IMR-90 (cell line): ENCODE results near the gene RBM44.

Experiments
- BHLHE40 ChIP-seq: fragments of 150-350 bp; IDR thresholded peaks from 2 replicates; pipeline ENCODE4 v1.6.1; 2016; ENCODE audit warnings: mild to moderate bottlenecking, low read depth, low read length
- CEBPB ChIP-seq: IDR thresholded peaks from 2 replicates; pipeline ENCODE4 v1.6.1; 2012; ENCODE audit warnings: low read depth, low read length, improper control_type of control experiment
- CTCF ChIP-seq: conservative IDR thresholded peaks from 2 replicates; pipeline ENCODE4 v1.5.1; 2012; ENCODE audit warnings: mild to moderate bottlenecking, low read depth, low read length, improper control_type of control experiment
- ELK1 ChIP-seq: fragments of 150-350 bp; IDR thresholded peaks from 2 replicates; pipeline ENCODE4 v1.6.1; 2016; ENCODE audit warnings: low read depth, mild to moderate bottlenecking, low read length, moderate library complexity, borderline replicate concordance
- MXI1 ChIP-seq: IDR thresholded peaks from 2 replicates; pipeline ENCODE4 v1.6.1; 2012; ENCODE audit warnings: low read depth, mild to moderate bottlenecking, low read length, moderate library complexity, borderline replicate concordance
- POLR2A ChIP-seq: IDR thresholded peaks from 2 replicates; pipeline ENCODE4 v1.6.1; 2012; ENCODE audit warnings: mild to moderate bottlenecking, low read depth, low read length
- SMC3 ChIP-seq: fragments of 150-350 bp; IDR thresholded peaks from 2 replicates; pipeline ENCODE4 v1.6.1; 2016; ENCODE audit warnings: low read depth, mild to moderate bottlenecking, antibody characterized with exemption, low read length, moderate library complexity
- TF ChIP-seq, protein P1 (sequence below): fragments of 150-350 bp; IDR thresholded peaks from 2 replicates; pipeline ENCODE4 v1.6.1; 2017; ENCODE audit warnings: mild to moderate bottlenecking, antibody characterized with exemption, low read length, low read depth

- no peak for TF ChIP-seq POLR2A
- no peak for TF ChIP-seq CTCF
- no peak for TF ChIP-seq CEBPB
- no peak for TF ChIP-seq BHLHE40
- no peak for TF ChIP-seq ELK1
- no peak for TF ChIP-seq MXI1
- TF ChIP-seq SMC3 = no peak
- TF ChIP-seq, protein P1, sequence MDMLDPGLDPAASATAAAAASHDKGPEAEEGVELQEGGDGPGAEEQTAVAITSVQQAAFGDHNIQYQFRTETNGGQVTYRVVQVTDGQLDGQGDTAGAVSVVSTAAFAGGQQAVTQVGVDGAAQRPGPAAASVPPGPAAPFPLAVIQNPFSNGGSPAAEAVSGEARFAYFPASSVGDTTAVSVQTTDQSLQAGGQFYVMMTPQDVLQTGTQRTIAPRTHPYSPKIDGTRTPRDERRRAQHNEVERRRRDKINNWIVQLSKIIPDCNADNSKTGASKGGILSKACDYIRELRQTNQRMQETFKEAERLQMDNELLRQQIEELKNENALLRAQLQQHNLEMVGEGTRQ = no peak
Measured at GRCh38 chr2:237798236-237799059, at the start of gene RBM44.
